HK-2 (cell line): ENCODE data around the gene GRIK3.

Source experiments
- DNase-seq: peaks from one replicate; pipeline ENCODE4 v3.0.0-alpha.2; 2018; ENCODE audit not compliant: unreplicated experiment

The GRIK3 gene

GRCh38 chr1:37015713-37016112 lies 18.6 kb downstream of the GRIK3 start:
- DNase-seq: no peak

- DNase-seq: no peak
Measured at GRCh38 chr1:37012226-37012625, 22.1 kb downstream of the GRIK3 start.

- no peak for DNase-seq
Measured at GRCh38 chr1:37010011-37010410, 24.3 kb downstream of the GRIK3 start.

GRCh38 chr1:37009521-37009920 lies 24.8 kb downstream of the GRIK3 start:
- DNase-seq: no peak

GRCh38 chr1:37006132-37006868 lies 28.0 kb downstream of the GRIK3 start:
- DNase-seq: no peak

GRCh38 chr1:37002898-37003297 lies 31.4 kb downstream of the GRIK3 start:
- DNase-seq: no peak

GRCh38 chr1:37001703-37002102 lies 32.6 kb downstream of the GRIK3 start:
- DNase-seq: no peak

- no peak for DNase-seq
Measured at GRCh38 chr1:36996106-36996505, 38.2 kb downstream of the GRIK3 start.

- DNase-seq: no peak
Measured at GRCh38 chr1:36994868-36995267, 39.4 kb downstream of the GRIK3 start.

GRCh38 chr1:36994294-36994693 lies 40.0 kb downstream of the GRIK3 start:
- no peak for DNase-seq

GRCh38 chr1:36992139-36992943 lies 42.0 kb downstream of the GRIK3 start:
- no peak for DNase-seq

GRCh38 chr1:36991551-36991950 lies 42.8 kb downstream of the GRIK3 start:
- no peak for DNase-seq

- DNase-seq: no peak
Measured at GRCh38 chr1:36990928-36991327, 43.4 kb downstream of the GRIK3 start.

- DNase-seq: no peak
Measured at GRCh38 chr1:36989241-36989640, 45.1 kb downstream of the GRIK3 start.

GRCh38 chr1:36988741-36989193 lies 45.5 kb downstream of the GRIK3 start:
- DNase-seq: no peak

- DNase-seq: no peak
Measured at GRCh38 chr1:36988321-36988720, 46.0 kb downstream of the GRIK3 start.

GRCh38 chr1:36987276-36987675 lies 47.0 kb downstream of the GRIK3 start:
- DNase-seq: no peak

- DNase-seq: no peak
Measured at GRCh38 chr1:36986241-36986985, 47.9 kb downstream of the GRIK3 start.

- no peak for DNase-seq
Measured at GRCh38 chr1:36984675-36985074, 49.6 kb downstream of the GRIK3 start.

GRCh38 chr1:36984026-36984425 lies 50.3 kb downstream of the GRIK3 start:
- no peak for DNase-seq

- DNase-seq: no peak
Measured at GRCh38 chr1:36982709-36983108, 51.6 kb downstream of the GRIK3 start.
